NCI-H82 treated with DMSO at 0.1 percent for 48 hours (cell line): Measurements from ENCODE around the gene RASAL2.
"Not testable (repeated sequence)": the region's sequence is repeated elsewhere in the genome, so short reads cannot be mapped to it uniquely, and the experiment has no call there.

Source experiments
- DNase-seq: peaks from one replicate; lab custom pipeline; 2025; ENCODE audit not compliant: unreplicated experiment; lab: John Stamatoyannopoulos, UW

The RASAL2 gene

GRCh38 chr1:178155481-178156255 is 61.8 kb downstream of the RASAL2 start:
- DNase-seq = no peak

- DNase-seq = no peak
These were observed 67.0 kb downstream of the RASAL2 start for GRCh38 chr1:178160736-178161475.

- no peak for DNase-seq
These were observed 67.6 kb downstream of the RASAL2 start for GRCh38 chr1:178161516-178161915.

- no peak for DNase-seq
These were observed 71.3 kb downstream of the RASAL2 start for GRCh38 chr1:178165196-178165595.

GRCh38 chr1:178166429-178167024 is 72.6 kb downstream of the RASAL2 start:
- no peak for DNase-seq

GRCh38 chr1:178168536-178168935 is 74.6 kb downstream of the RASAL2 start:
- DNase-seq = no peak

- no peak for DNase-seq
These were observed 75.7 kb downstream of the RASAL2 start for GRCh38 chr1:178169649-178170048.

GRCh38 chr1:178172939-178173338 is 79.0 kb downstream of the RASAL2 start:
- no peak for DNase-seq

- DNase-seq = no peak
These were observed 80.6 kb downstream of the RASAL2 start for GRCh38 chr1:178174539-178174938.

- DNase-seq = no peak
These were observed 86.5 kb downstream of the RASAL2 start for GRCh38 chr1:178180405-178180804.

- DNase-seq = no peak
These were observed 89.9 kb downstream of the RASAL2 start for GRCh38 chr1:178183796-178184195.

- DNase-seq = no peak
These were observed 94.4 kb downstream of the RASAL2 start for GRCh38 chr1:178188306-178188705.

GRCh38 chr1:178189814-178190213 is 95.9 kb downstream of the RASAL2 start:
- peak; percentile 62 for DNase-seq

GRCh38 chr1:178190881-178191280 is 97.0 kb downstream of the RASAL2 start:
- DNase-seq = no peak

GRCh38 chr1:178192686-178193085 is 98.8 kb downstream of the RASAL2 start:
- DNase-seq = no peak

GRCh38 chr1:178196631-178197030 is 102.7 kb downstream of the RASAL2 start:
- DNase-seq = no peak

GRCh38 chr1:178202095-178202494 is 108.2 kb downstream of the RASAL2 start:
- DNase-seq = not testable (repeated sequence)

GRCh38 chr1:178202546-178202945 is 108.6 kb downstream of the RASAL2 start:
- DNase-seq = not testable (repeated sequence)

GRCh38 chr1:178208269-178208856 is 114.5 kb downstream of the RASAL2 start:
- DNase-seq = not testable (repeated sequence)

GRCh38 chr1:178209935-178210334 is 116.0 kb downstream of the RASAL2 start:
- no peak for DNase-seq

GRCh38 chr1:178218550-178218949 is 124.6 kb downstream of the RASAL2 start:
- DNase-seq = no peak

GRCh38 chr1:178220094-178220493 is 126.2 kb downstream of the RASAL2 start:
- DNase-seq = no peak
